ENCODE data around the gene CDH22. TPM values are rescaled to one million over a fixed set of nuclear protein-coding genes. Genes with fewer than 3 reads are reported as not detected.
A peak's percentile ranks its signal among the peaks of the same experiment; 100 is the strongest.

CDH22 gene
- polyA plus RNA-seq, 1 donor = 0.37 TPM

DNA sequence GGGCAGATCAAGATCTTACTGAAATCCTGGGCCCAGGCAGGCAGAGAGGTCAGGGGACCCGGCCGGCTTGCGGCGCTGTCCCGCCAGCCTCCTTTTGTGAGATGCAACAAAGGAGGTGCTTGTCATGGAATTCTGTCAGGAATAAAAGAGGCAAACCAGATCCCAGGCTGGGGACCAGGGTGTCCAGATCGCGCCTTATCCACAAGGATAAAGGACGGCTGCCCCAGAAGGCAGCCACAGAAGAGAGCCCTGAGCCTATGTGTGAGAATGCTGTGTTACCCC is 42.6 kb upstream of the CDH22 start:
- no CpG with 5 or more reads among the region's 8 CpGs for WGBS (ENCODE audit: insufficient coverage, low lambda C conversion rate)
- Histone ChIP-seq H3K9me3 (ENCODE audit: control insufficient read depth, low read depth, low read length) (no peaks in the 10 kb centered on the region), H3K27me3 (ENCODE audit: control insufficient read depth, insufficient read depth, low read length) (no peaks in the 10 kb centered on the region), H3K36me3 (ENCODE audit: control insufficient read depth, insufficient read depth, low read length) (peaks cover 48% of the 10 kb centered on the region), H3K27ac (ENCODE audit: low read length) (no peak overlapping the region), H3K4me3 (ENCODE audit: low read length) (no peak overlapping the region), H3K4me1 (ENCODE audit: control insufficient read depth, insufficient read depth, low read length) (peaks cover 17% of the 10 kb centered on the region)
- no peak for DNase-seq

DNA sequence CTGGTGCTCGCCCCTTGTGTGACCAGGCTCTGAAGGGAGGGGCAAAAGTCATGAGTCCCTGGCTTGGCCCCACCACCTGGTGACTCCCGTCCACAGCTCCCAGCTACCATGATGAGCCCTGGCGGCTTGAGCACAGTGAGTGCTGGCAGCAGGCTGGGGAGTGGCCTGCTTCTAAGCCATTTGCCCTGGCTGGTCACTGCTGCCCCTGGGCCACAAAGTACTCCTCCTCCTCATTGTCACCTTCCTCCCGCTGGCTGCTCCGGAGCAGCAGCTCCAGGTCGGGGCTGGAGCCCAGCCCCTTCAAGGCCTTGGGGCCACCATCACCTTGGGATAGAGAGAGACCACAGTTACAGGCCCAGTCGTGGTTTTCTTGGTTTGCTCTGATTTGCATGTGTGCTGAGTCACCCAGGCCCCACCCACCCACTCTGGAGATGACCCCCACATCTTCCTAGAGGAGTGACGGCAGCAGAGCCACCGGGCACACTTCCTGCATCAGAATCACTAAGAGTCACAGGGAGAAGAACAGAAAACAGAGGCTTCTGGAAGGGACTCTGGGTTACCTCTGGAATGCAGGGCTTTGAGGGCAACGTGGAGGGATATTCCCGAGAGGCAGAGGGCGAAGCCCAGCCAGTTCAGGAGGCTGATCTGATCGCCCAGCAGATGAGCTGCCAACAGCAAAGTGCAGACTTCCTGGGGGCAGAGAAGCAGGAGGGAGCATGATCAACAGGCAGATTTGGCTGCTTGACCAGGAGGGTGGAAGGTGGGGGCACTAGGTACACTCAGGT is 42.1 kb upstream of the CDH22 start:
- no peak overlapping the region for H3K27ac ChIP-seq (ENCODE audit: low read length)
- H3K9me3 ChIP-seq (ENCODE audit: control insufficient read depth, low read depth, low read length) = no peaks in the 10 kb centered on the region
- peaks cover 13% of the 10 kb centered on the region for H3K4me1 ChIP-seq (ENCODE audit: control insufficient read depth, insufficient read depth, low read length)
- peaks cover 48% of the 10 kb centered on the region for H3K36me3 ChIP-seq (ENCODE audit: control insufficient read depth, insufficient read depth, low read length)
- no peak for DNase-seq
- H3K27me3 ChIP-seq (ENCODE audit: control insufficient read depth, insufficient read depth, low read length) = no peaks in the 10 kb centered on the region
- no peak overlapping the region for H3K4me3 ChIP-seq (ENCODE audit: low read length)
- WGBS (ENCODE audit: insufficient coverage, low lambda C conversion rate) = no CpG with 5 or more reads among the region's 13 CpGs

DNA sequence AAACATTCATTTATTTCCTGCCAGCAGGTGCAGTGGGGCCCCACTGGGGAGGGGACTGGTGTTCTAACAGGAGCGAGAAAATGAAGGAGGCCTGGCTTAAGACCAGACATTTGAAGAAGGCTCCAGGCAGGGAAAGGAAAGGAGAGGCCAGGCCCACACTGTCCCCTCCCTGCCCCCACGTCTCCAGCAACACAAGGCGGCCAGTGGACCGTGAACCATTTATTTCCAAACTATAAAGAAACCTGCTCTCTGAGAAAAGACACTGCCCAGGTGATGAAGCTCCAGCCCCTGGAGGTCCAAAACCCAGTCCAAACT is 41.4 kb upstream of the CDH22 start:
- peaks cover 10% of the 10 kb centered on the region for H3K4me1 ChIP-seq (ENCODE audit: control insufficient read depth, insufficient read depth, low read length)
- no CpG with 5 or more reads among the region's 4 CpGs for WGBS (ENCODE audit: insufficient coverage, low lambda C conversion rate)
- no peaks in the 10 kb centered on the region for H3K27me3 ChIP-seq (ENCODE audit: control insufficient read depth, insufficient read depth, low read length)
- H3K4me3 ChIP-seq (ENCODE audit: low read length) = no peak overlapping the region
- no peak for DNase-seq
- peaks cover 41% of the 10 kb centered on the region for H3K36me3 ChIP-seq (ENCODE audit: control insufficient read depth, insufficient read depth, low read length)
- no peak overlapping the region for H3K27ac ChIP-seq (ENCODE audit: low read length)
- H3K9me3 ChIP-seq (ENCODE audit: control insufficient read depth, low read depth, low read length) = no peaks in the 10 kb centered on the region

GRCh38 chr20:46349035-46349741 is 40.9 kb upstream of the CDH22 start:
- Histone ChIP-seq H3K4me3 (ENCODE audit: low read length) (no peak overlapping the region), H3K36me3 (ENCODE audit: control insufficient read depth, insufficient read depth, low read length) (peaks cover 36% of the 10 kb centered on the region), H3K4me1 (ENCODE audit: control insufficient read depth, insufficient read depth, low read length) (peaks cover 10% of the 10 kb centered on the region), H3K27ac (ENCODE audit: low read length) (no peak overlapping the region), H3K9me3 (ENCODE audit: control insufficient read depth, low read depth, low read length) (no peaks in the 10 kb centered on the region), H3K27me3 (ENCODE audit: control insufficient read depth, insufficient read depth, low read length) (no peaks in the 10 kb centered on the region)
- no CpG with 5 or more reads among the region's 12 CpGs for WGBS (ENCODE audit: insufficient coverage, low lambda C conversion rate)
- peak in 1 of 2 donors; percentile 17 for DNase-seq

DNA sequence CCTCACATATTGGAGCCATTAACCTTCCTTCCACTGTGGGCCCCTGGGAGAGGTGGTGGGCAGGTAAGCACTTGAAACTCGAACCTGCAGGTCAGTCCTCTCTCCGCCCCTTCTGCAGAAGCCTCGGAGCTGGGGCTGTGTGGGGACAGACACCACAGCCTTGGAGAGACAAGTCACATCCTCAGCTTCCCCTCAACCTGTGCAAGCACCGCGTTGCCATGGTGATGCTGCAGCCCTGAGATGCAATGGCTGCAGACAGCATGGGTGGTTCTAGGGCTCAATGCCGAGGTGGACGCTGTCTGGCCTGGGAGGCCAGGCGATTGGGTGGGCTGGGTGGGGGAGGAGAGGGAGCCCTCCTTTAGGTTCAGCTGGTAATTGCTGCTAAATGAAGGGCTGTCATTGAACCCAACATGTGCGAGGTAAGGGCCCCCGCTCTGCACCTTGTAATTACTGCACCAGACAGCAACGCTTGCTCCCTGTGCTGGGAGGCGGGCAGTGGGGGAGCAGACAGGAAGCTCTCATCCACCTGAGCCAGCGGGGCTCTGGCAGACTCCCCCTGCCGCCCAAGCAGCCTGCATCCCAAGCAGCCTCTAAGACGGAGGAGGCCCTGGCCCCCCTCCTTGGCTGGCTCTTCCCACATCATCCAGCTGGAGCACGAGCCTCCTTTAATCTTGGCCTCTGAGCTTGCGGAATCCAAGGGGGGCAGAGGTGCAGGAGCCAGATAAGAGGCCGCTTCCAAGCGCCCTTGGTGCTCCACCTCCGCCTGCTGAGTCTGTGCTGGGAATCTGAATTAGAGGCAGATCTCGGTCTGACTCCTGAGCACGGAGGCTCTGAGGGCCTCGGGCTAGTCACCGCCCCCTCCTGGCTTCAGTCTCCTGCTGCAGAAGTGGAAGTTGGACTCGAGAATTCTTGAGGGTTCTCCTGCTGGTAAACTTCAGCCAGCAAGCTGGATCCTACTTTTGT is 39.8 kb upstream of the CDH22 start:
- no peaks in the 10 kb centered on the region for H3K9me3 ChIP-seq (ENCODE audit: control insufficient read depth, low read depth, low read length)
- no CpG with 5 or more reads among the region's 25 CpGs for WGBS (ENCODE audit: insufficient coverage, low lambda C conversion rate)
- H3K36me3 ChIP-seq (ENCODE audit: control insufficient read depth, insufficient read depth, low read length) = peaks cover 30% of the 10 kb centered on the region
- H3K27me3 ChIP-seq (ENCODE audit: control insufficient read depth, insufficient read depth, low read length) = peaks cover 10% of the 10 kb centered on the region
- H3K4me1 ChIP-seq (ENCODE audit: control insufficient read depth, insufficient read depth, low read length) = peaks cover 10% of the 10 kb centered on the region
- H3K27ac ChIP-seq (ENCODE audit: low read length) = no peak overlapping the region
- no peak overlapping the region for H3K4me3 ChIP-seq (ENCODE audit: low read length)
- DNase-seq = peak in 1 of 2 donors; percentile 16

DNA sequence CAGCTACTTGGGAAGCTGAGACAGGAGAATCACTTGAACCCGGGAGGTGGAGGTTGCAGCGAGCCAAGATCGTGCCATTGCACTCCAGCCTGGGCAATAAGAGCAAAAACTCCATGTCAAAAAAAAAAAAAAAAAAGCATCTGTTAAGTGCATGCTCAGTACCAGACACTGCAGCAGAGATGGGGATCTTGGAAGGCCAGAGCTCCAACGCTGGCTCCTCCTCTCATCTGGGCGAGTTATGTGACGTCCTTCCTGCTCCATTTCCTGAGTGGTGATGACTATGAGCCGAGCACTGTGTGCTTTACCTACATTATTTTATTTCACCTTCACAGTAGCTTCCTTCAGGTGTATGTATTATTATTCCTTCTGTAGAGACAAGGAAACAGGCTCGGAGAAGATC is 38.5 kb upstream of the CDH22 start:
- peaks cover 23% of the 10 kb centered on the region for H3K27me3 ChIP-seq (ENCODE audit: control insufficient read depth, insufficient read depth, low read length)
- no CpG with 5 or more reads among the region's 8 CpGs for WGBS (ENCODE audit: insufficient coverage, low lambda C conversion rate)
- H3K4me1 ChIP-seq (ENCODE audit: control insufficient read depth, insufficient read depth, low read length) = peaks cover 10% of the 10 kb centered on the region
- no peak for DNase-seq
- H3K36me3 ChIP-seq (ENCODE audit: control insufficient read depth, insufficient read depth, low read length) = peaks cover 24% of the 10 kb centered on the region
- H3K27ac ChIP-seq (ENCODE audit: low read length) = no peak overlapping the region
- H3K9me3 ChIP-seq (ENCODE audit: control insufficient read depth, low read depth, low read length) = no peaks in the 10 kb centered on the region
- H3K4me3 ChIP-seq (ENCODE audit: low read length) = no peak overlapping the region

DNA sequence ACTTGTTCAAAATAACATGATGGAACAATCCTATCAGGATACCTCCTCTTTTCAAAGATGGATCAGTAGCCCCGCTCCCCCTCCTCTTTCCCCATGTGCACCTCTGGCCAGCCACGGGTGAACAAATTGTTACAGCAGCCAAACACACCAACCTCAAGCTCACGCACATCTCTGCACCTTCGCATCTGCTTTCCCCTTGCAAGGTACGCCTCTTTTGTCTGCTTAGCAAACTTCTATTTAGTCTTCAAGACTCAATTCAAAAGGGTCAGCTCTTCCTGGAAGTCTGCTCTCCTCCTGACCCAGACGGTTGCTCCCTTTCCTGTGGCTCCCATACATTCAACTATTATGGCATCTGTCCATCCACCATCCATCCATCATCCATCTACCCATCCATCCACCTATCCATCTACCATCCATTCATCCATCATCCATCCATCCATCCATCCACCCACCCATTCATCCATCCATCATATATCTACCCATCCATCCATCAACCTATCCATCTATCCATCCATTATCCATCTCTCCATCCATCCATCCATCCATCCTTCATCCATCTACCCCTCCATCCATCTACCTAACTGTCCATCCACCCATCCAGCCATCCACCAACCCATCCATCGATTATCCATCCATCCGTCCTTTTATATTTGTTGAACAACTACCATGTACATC is 36.3 kb upstream of the CDH22 start:
- Histone ChIP-seq H3K9me3 (ENCODE audit: control insufficient read depth, low read depth, low read length) (no peaks in the 10 kb centered on the region), H3K36me3 (ENCODE audit: control insufficient read depth, insufficient read depth, low read length) (peaks cover 3% of the 10 kb centered on the region), H3K4me3 (ENCODE audit: low read length) (no peak overlapping the region), H3K4me1 (ENCODE audit: control insufficient read depth, insufficient read depth, low read length) (peaks cover 3% of the 10 kb centered on the region), H3K27ac (ENCODE audit: low read length) (no peak overlapping the region), H3K27me3 (ENCODE audit: control insufficient read depth, insufficient read depth, low read length) (peaks cover 38% of the 10 kb centered on the region)
- no peak for DNase-seq
- 92% methylated on average over 4 of the region's 8 CpGs for WGBS (ENCODE audit: insufficient coverage, low lambda C conversion rate)

GRCh38 chr20:46343975-46344357 is 35.7 kb upstream of the CDH22 start:
- H3K27ac ChIP-seq (ENCODE audit: low read length) = no peak overlapping the region
- peaks cover 2% of the 10 kb centered on the region for H3K4me1 ChIP-seq (ENCODE audit: control insufficient read depth, insufficient read depth, low read length)
- DNase-seq = no peak
- H3K4me3 ChIP-seq (ENCODE audit: low read length) = no peak overlapping the region
- no CpG with 5 or more reads among the region's 2 CpGs for WGBS (ENCODE audit: insufficient coverage, low lambda C conversion rate)
- peaks cover 3% of the 10 kb centered on the region for H3K36me3 ChIP-seq (ENCODE audit: control insufficient read depth, insufficient read depth, low read length)
- H3K9me3 ChIP-seq (ENCODE audit: control insufficient read depth, low read depth, low read length) = no peaks in the 10 kb centered on the region
- peaks cover 44% of the 10 kb centered on the region for H3K27me3 ChIP-seq (ENCODE audit: control insufficient read depth, insufficient read depth, low read length)

DNA sequence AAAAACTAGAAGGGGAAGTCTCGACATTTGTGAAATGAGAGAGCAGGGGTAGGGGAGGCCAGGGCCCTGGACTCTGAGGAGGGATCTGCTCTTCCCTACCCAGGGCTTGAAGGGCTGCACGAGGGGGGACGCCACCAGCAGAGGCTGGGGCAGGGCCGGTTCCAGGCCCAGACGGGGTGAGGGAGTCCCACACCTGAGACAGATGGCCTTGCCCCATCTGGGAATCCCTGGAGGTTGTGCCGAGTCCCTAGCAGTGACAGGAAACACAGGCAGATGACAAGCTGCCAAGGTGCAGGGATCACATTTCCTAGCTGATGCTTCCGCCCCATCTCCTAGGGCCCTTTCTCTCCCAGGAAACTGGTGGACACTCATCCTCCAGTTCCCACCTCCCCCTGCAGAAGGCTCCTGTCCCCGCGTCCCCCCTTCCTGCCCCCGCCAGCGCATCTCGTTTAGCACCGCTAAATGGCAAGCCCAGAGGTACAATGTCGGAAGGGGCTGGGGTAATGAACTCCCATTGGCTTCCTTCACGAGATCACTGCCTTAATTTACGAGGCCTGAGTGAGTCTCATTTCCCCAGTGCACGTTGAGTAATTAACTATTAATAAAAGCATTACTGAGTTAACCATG is 35.2 kb upstream of the CDH22 start:
- no CpG with 5 or more reads among the region's 17 CpGs for WGBS (ENCODE audit: insufficient coverage, low lambda C conversion rate)
- no peak overlapping the region for H3K27ac ChIP-seq (ENCODE audit: low read length)
- no peaks in the 10 kb centered on the region for H3K9me3 ChIP-seq (ENCODE audit: control insufficient read depth, low read depth, low read length)
- H3K36me3 ChIP-seq (ENCODE audit: control insufficient read depth, insufficient read depth, low read length) = peaks cover 3% of the 10 kb centered on the region
- H3K4me1 ChIP-seq (ENCODE audit: control insufficient read depth, insufficient read depth, low read length) = no peaks in the 10 kb centered on the region
- no peak overlapping the region for H3K4me3 ChIP-seq (ENCODE audit: low read length)
- DNase-seq = no peak
- H3K27me3 ChIP-seq (ENCODE audit: control insufficient read depth, insufficient read depth, low read length) = peaks cover 46% of the 10 kb centered on the region
